ENCODE data around the gene AGPAT3. TPM values are rescaled to one million over a fixed set of nuclear protein-coding genes. Genes with fewer than 3 reads are reported as not detected.

Gene AGPAT3
- total RNA-seq, 1 donor from 2014 or later, result 50.5 TPM

GRCh38 chr21:43924421-43925095 is 59.5 kb downstream of the AGPAT3 start:
- Mint-ChIP-seq H3K36me3 (ENCODE audit: insufficient read depth) (no peaks in the 10 kb centered on the region), H3K27me3 (peaks cover 4% of the 10 kb centered on the region), H3K4me1 (ENCODE audit: low read depth) (peaks cover 20% of the 10 kb centered on the region), H3K27ac (peak overlapping the region; percentile 41), H3K4me3 (ENCODE audit: low read depth) (no peak overlapping the region), H3K9me3 (ENCODE audit: low read depth) (no peaks in the 10 kb centered on the region)
- no peak for TF ChIP-seq CTCF (IDR thresholded peaks at IDR 0.05; ENCODE audit: unreplicated experiment)
- DNase-seq (ENCODE audit: low spot score, unreplicated experiment), result no peak

DNA sequence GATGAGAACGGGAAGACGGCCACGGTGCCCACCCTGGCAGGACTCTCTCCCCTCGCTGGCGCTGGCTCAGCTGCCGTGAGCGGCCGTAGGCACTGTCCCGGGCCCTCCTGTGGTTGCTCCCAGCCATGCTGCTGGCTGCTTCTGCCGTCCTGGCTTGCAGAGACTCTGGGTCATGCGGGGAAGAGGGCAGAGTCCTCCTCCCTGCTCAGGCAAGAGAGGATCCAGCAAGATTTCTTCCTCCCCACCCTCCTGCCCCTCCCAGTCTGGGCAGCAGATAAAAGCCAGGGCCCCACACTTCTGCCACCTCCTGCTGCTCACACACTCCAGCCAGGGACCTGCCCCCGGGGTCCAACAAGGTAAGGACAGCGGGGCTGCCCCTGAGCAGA is 60.1 kb downstream of the AGPAT3 start:
- peak overlapping the region; percentile 41 for H3K27ac Mint-ChIP-seq
- no peak for DNase-seq (ENCODE audit: low spot score, unreplicated experiment)
- no peaks in the 10 kb centered on the region for H3K9me3 Mint-ChIP-seq (ENCODE audit: low read depth)
- H3K4me3 Mint-ChIP-seq (ENCODE audit: low read depth), result no peak overlapping the region
- TF ChIP-seq CTCF (IDR thresholded peaks at IDR 0.05; ENCODE audit: unreplicated experiment), result no peak
- H3K36me3 Mint-ChIP-seq (ENCODE audit: insufficient read depth), result peaks cover 2% of the 10 kb centered on the region
- peaks cover 19% of the 10 kb centered on the region for H3K4me1 Mint-ChIP-seq (ENCODE audit: low read depth)
- H3K27me3 Mint-ChIP-seq, result peaks cover 4% of the 10 kb centered on the region

- Mint-ChIP-seq H3K9me3 (ENCODE audit: low read depth) (no peaks in the 10 kb centered on the region), H3K36me3 (ENCODE audit: insufficient read depth) (peaks cover 2% of the 10 kb centered on the region), H3K27ac (no peak overlapping the region), H3K4me3 (ENCODE audit: low read depth) (no peak overlapping the region), H3K4me1 (ENCODE audit: low read depth) (peaks cover 18% of the 10 kb centered on the region), H3K27me3 (peaks cover 4% of the 10 kb centered on the region)
- no peak for TF ChIP-seq CTCF (IDR thresholded peaks at IDR 0.05; ENCODE audit: unreplicated experiment)
- no peak for DNase-seq (ENCODE audit: low spot score, unreplicated experiment)
These were observed 60.6 kb downstream of the AGPAT3 start for GRCh38 chr21:43925609-43926008.

DNA sequence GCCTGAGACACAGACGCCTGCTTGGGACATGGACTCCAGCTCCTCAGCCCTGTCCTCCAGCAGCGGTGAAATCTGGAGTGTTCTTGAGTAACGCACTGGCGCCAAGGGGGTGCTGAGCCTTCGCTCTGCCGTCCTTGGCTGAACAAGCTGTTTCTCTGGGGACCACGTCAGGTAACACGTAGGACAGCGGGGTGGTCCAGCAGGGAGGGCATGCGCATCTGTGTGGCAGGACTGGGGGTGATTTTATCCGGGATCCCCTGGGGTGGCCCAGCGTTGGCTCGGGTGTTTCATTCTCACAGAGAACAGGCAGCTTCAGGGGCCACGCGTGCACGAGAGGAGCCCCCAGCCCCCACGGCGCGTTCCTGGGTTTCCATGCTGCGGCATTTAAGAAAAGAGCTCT is 61.2 kb downstream of the AGPAT3 start:
- Mint-ChIP-seq H3K4me3 (ENCODE audit: low read depth) (no peak overlapping the region), H3K36me3 (ENCODE audit: insufficient read depth) (peaks cover 2% of the 10 kb centered on the region), H3K27ac (no peak overlapping the region), H3K4me1 (ENCODE audit: low read depth) (peaks cover 15% of the 10 kb centered on the region), H3K9me3 (ENCODE audit: low read depth) (no peaks in the 10 kb centered on the region), H3K27me3 (peaks cover 4% of the 10 kb centered on the region)
- no peak for DNase-seq (ENCODE audit: low spot score, unreplicated experiment)
- TF ChIP-seq CTCF (IDR thresholded peaks at IDR 0.05; ENCODE audit: unreplicated experiment), result no peak

DNA sequence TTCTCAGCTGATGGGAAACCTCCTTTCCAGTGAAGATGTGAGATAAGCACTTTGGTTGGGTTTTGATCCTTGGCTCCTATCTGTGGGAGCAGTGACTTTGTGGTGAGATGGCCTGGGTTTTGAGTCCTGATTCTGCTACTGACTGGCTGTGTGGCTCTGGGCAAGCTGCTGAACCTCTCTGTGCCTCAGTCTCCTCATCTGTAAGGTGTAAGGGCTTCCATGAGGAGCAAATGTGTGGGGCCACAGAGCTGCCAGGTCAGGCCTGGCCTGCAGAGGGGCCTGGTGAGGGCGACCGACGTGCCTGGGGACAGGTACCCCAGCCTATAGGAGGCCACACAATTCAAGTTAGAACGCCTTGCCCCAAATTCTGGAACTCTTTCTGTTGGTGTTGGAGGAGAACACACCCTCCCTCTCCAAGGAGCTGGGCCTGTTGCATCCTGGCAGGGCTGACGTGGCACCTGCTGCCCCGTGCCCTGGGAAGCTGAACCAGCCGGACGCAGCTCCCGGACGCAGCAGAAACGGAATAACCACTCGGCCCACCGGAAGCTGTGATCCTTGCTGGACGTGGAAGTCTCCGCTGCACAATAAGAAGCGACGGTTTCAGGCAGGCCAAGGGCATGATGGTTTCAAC is 62.7 kb downstream of the AGPAT3 start:
- no peak for TF ChIP-seq CTCF (IDR thresholded peaks at IDR 0.05; ENCODE audit: unreplicated experiment)
- Mint-ChIP-seq H3K36me3 (ENCODE audit: insufficient read depth) (peaks cover 4% of the 10 kb centered on the region), H3K4me3 (ENCODE audit: low read depth) (no peak overlapping the region), H3K27ac (no peak overlapping the region), H3K4me1 (ENCODE audit: low read depth) (peaks cover 6% of the 10 kb centered on the region), H3K27me3 (no peaks in the 10 kb centered on the region), H3K9me3 (ENCODE audit: low read depth) (no peaks in the 10 kb centered on the region)
- no peak for DNase-seq (ENCODE audit: low spot score, unreplicated experiment)
